Naive thymus-derived CD8-positive, alpha-beta T cell (primary cell): ENCODE results near the gene RASGRF2. TPM values are rescaled to one million over a fixed set of nuclear protein-coding genes. Genes with fewer than 3 reads are reported as not detected.

Source experiments
- ATAC-seq, 2 donors: fragments of 150-1000 bp; cut with Tn5 transposase in 1 of 2; sonication (Bioruptor Pico), chemical (Tn5 transposase) in 1 of 2; 1 replicate in 1 of 2; 2 replicates in 1 of 2; pipeline ENCODE4 v1.10.0; 2021; ENCODE audit warnings: mild to moderate bottlenecking in 2 of 2, moderate library complexity in 2 of 2
- POLR2A ChIA-PET: fragments of 350-600 bp; sonication (Branson Sonifier 250); formaldehyde crosslinking; loops from one replicate; lab custom pipeline; 2021; ENCODE audit warnings: antibody characterized with exemption; lab: Charles Lee
- DNase-seq, 10 donors: peaks; one replicate each; pipeline versions ENCODE4 v3.0.0 to v3.0.0-alpha.2; 2020 to 2022
- H3K27ac Mint-ChIP-seq, 10 donors: one replicate each; pipeline ENCODE4 v1.8.0; 2020 to 2022; ENCODE audit warnings: mild to moderate bottlenecking in 10 of 10, mixed read lengths in 10 of 10, moderate library complexity in 4 of 10, inconsistent platforms in 1 of 10
- H3K27me3 Mint-ChIP-seq, 5 donors: one replicate each; pipeline ENCODE4 v1.8.0; 2021 to 2022; ENCODE audit warnings: mixed read lengths in 5 of 5
- H3K36me3 Mint-ChIP-seq, 3 donors: one replicate each; pipeline ENCODE4 v1.8.0; 2020 to 2022; ENCODE audit warnings: mixed read lengths in 3 of 3, mild to moderate bottlenecking in 2 of 3, inconsistent platforms in 1 of 3
- H3K4me1 Mint-ChIP-seq, 4 donors: one replicate each; pipeline ENCODE4 v1.8.0; 2021 to 2022; ENCODE audit warnings: mixed read lengths in 4 of 4
- H3K4me3 Mint-ChIP-seq, 10 donors: one replicate each; pipeline ENCODE4 v1.8.0; 2020 to 2022; ENCODE audit warnings: mild to moderate bottlenecking in 10 of 10, mixed read lengths in 10 of 10, moderate library complexity in 6 of 10, inconsistent platforms in 1 of 10
- H3K9me3 Mint-ChIP-seq, 9 donors: one replicate each; pipeline ENCODE4 v1.8.0; 2020 to 2022; ENCODE audit warnings: mixed read lengths in 9 of 9, mild to moderate bottlenecking in 3 of 9, inconsistent platforms in 1 of 9, moderate library complexity in 1 of 9
- polyA plus RNA-seq, 3 donors: library from polyadenylated mRNA; unstranded; fragments of 300-500 nt; fragmentation: Illumina TruSeq; gene quantifications; one replicate each; pipeline ENCODE4 v1.2.3, GENCODE V29; 2021
- total RNA-seq, 8 experiments: library from RNA in 2 of 8; stranded (reverse) in 2 of 8; gene quantifications; one replicate each; pipeline ENCODE4 v1.2.3 and lab custom pipeline; 2021 to 2026

Gene RASGRF2
- total and polyA plus RNA-seq, 5 experiments from 2014 or later, result 8.3 to 35.9 (median 21.7) TPM

GRCh38 chr5:81171769-81172168 is 211.6 kb downstream of the RASGRF2 start:
- ATAC-seq (no peak), DNase-seq (no peak)
- Mint-ChIP-seq H3K27me3 (peaks cover 0 to 2% (median 0%) of the 10 kb centered on the region in 5 donors), H3K27ac (peak overlapping the region in 1 of 10 donors; percentile 49), H3K4me1 (peaks cover 0 to 12% (median 6%) of the 10 kb centered on the region in 4 donors), H3K4me3 (no peak overlapping the region), H3K36me3 (peaks cover 0 to 61% (median 6%) of the 10 kb centered on the region in 3 donors), H3K9me3 (no peaks in the 10 kb centered on the region)
- POLR2A ChIA-PET, result no interaction called here

- H3K4me1 Mint-ChIP-seq, result peaks cover 0 to 12% (median 6%) of the 10 kb centered on the region in 4 donors
- H3K36me3 Mint-ChIP-seq, result peaks cover 0 to 62% (median 6%) of the 10 kb centered on the region in 3 donors
- peak overlapping the region in 1 of 10 donors; percentile 17 for H3K27ac Mint-ChIP-seq
- no peak overlapping the region for H3K4me3 Mint-ChIP-seq
- peaks cover 0 to 2% (median 0%) of the 10 kb centered on the region in 5 donors for H3K27me3 Mint-ChIP-seq
- DNase-seq (no peak), ATAC-seq (no peak)
- POLR2A ChIA-PET, result no interaction called here
- H3K9me3 Mint-ChIP-seq, result no peaks in the 10 kb centered on the region
Observed at GRCh38 chr5:81172710-81173109, 212.5 kb downstream of the RASGRF2 start.

GRCh38 chr5:81177061-81177460 is 216.9 kb downstream of the RASGRF2 start:
- Mint-ChIP-seq H3K9me3 (no peaks in the 10 kb centered on the region), H3K36me3 (peaks cover 0 to 67% (median 8%) of the 10 kb centered on the region in 3 donors), H3K27ac (no peak overlapping the region), H3K4me1 (peaks cover 0 to 5% (median 3%) of the 10 kb centered on the region in 4 donors), H3K27me3 (no peaks in the 10 kb centered on the region), H3K4me3 (no peak overlapping the region)
- DNase-seq, result no peak
- POLR2A ChIA-PET, result no interaction called here
- ATAC-seq, result no peak

- H3K27me3 Mint-ChIP-seq, result no peaks in the 10 kb centered on the region
- no peak overlapping the region for H3K27ac Mint-ChIP-seq
- ATAC-seq (no peak), DNase-seq (no peak)
- POLR2A ChIA-PET, result no interaction called here
- no peak overlapping the region for H3K4me3 Mint-ChIP-seq
- peaks cover 0 to 4% (median 1%) of the 10 kb centered on the region in 4 donors for H3K4me1 Mint-ChIP-seq
- no peaks in the 10 kb centered on the region for H3K9me3 Mint-ChIP-seq
- H3K36me3 Mint-ChIP-seq, result peaks cover 0 to 90% (median 13%) of the 10 kb centered on the region in 3 donors
Observed at GRCh38 chr5:81179959-81180358, 219.8 kb downstream of the RASGRF2 start.

GRCh38 chr5:81180780-81181460 is 220.8 kb downstream of the RASGRF2 start:
- Mint-ChIP-seq H3K9me3 (no peaks in the 10 kb centered on the region), H3K4me3 (no peak overlapping the region), H3K4me1 (peaks cover 0 to 4% (median 1%) of the 10 kb centered on the region in 4 donors), H3K27me3 (no peaks in the 10 kb centered on the region), H3K27ac (no peak overlapping the region), H3K36me3 (peaks cover 0 to 89% (median 13%) of the 10 kb centered on the region in 3 donors)
- DNase-seq (no peak), ATAC-seq (no peak)
- POLR2A ChIA-PET, result no interaction called here

- Mint-ChIP-seq H3K27me3 (no peaks in the 10 kb centered on the region), H3K4me3 (no peak overlapping the region), H3K9me3 (no peaks in the 10 kb centered on the region), H3K4me1 (peaks cover 0 to 4% (median 1%) of the 10 kb centered on the region in 4 donors), H3K27ac (peak overlapping the region in 5 of 10 donors; percentile 9 to 71 (median 31)), H3K36me3 (peaks cover 0 to 86% (median 13%) of the 10 kb centered on the region in 3 donors)
- DNase-seq, result no peak
- POLR2A ChIA-PET, result no interaction called here
- ATAC-seq, result no peak
Observed at GRCh38 chr5:81181576-81182316, 221.6 kb downstream of the RASGRF2 start.

- Mint-ChIP-seq H3K27me3 (no peaks in the 10 kb centered on the region), H3K4me1 (peaks cover 0 to 4% (median 1%) of the 10 kb centered on the region in 4 donors), H3K9me3 (no peaks in the 10 kb centered on the region), H3K36me3 (peaks cover 0 to 79% (median 13%) of the 10 kb centered on the region in 3 donors), H3K27ac (peak overlapping the region in 1 of 10 donors; percentile 18), H3K4me3 (no peak overlapping the region)
- POLR2A ChIA-PET, result no interaction called here
- ATAC-seq, result no peak
- no peak for DNase-seq
Observed at GRCh38 chr5:81182396-81183390, 222.5 kb downstream of the RASGRF2 start.

- POLR2A ChIA-PET, result no interaction called here
- ATAC-seq (no peak), DNase-seq (no peak)
- Mint-ChIP-seq H3K4me1 (peaks cover 0 to 5% (median 0%) of the 10 kb centered on the region in 4 donors), H3K36me3 (peaks cover 0 to 79% (median 13%) of the 10 kb centered on the region in 3 donors), H3K4me3 (no peak overlapping the region), H3K27ac (peak overlapping the region in 4 of 10 donors; percentile 17 to 63 (median 52)), H3K9me3 (no peaks in the 10 kb centered on the region), H3K27me3 (no peaks in the 10 kb centered on the region)
Observed at GRCh38 chr5:81183811-81184748, 223.9 kb downstream of the RASGRF2 start.

GRCh38 chr5:81184749-81185110 is 224.6 kb downstream of the RASGRF2 start:
- DNase-seq (no peak), ATAC-seq (no peak)
- Mint-ChIP-seq H3K27me3 (no peaks in the 10 kb centered on the region), H3K27ac (peak overlapping the region in 2 of 10 donors; percentile 17 to 56), H3K36me3 (peaks cover 0 to 77% (median 10%) of the 10 kb centered on the region in 3 donors), H3K9me3 (no peaks in the 10 kb centered on the region), H3K4me3 (no peak overlapping the region), H3K4me1 (peaks cover 0 to 5% (median 0%) of the 10 kb centered on the region in 4 donors)
- POLR2A ChIA-PET, result no interaction called here

- H3K4me3 Mint-ChIP-seq, result no peak overlapping the region
Observed at GRCh38 chr5:81187885-81188284, 227.7 kb downstream of the RASGRF2 start.

GRCh38 chr5:81188962-81189361 is 228.8 kb downstream of the RASGRF2 start:
- peaks cover 0 to 3% (median under 1%) of the 10 kb centered on the region in 4 donors for H3K4me1 Mint-ChIP-seq
- no peak overlapping the region for H3K4me3 Mint-ChIP-seq
- DNase-seq (no peak), ATAC-seq (no peak)
- peaks cover 0 to 59% (median 0%) of the 10 kb centered on the region in 3 donors for H3K36me3 Mint-ChIP-seq
- H3K9me3 Mint-ChIP-seq, result no peaks in the 10 kb centered on the region
- POLR2A ChIA-PET, result interaction anchor here (0.7 kb wide), 1 partner anchor 1578 kb away, joined by 3 read pairs; no protein-coding TSS in a partner anchor
- H3K27me3 Mint-ChIP-seq, result peaks cover 0 to 1% (median 0%) of the 10 kb centered on the region in 5 donors
- H3K27ac Mint-ChIP-seq, result peak overlapping the region in 4 of 10 donors; percentile 18 to 68 (median 39)

More at GRCh38 chr5:81187885-81188284, 227.7 kb downstream of the RASGRF2 start:
- no peaks in the 10 kb centered on the region for H3K27me3 Mint-ChIP-seq
- DNase-seq (no peak), ATAC-seq (no peak)
- POLR2A ChIA-PET, result no interaction called here
- H3K9me3 Mint-ChIP-seq, result no peaks in the 10 kb centered on the region
- peaks cover 0 to 3% (median under 1%) of the 10 kb centered on the region in 4 donors for H3K4me1 Mint-ChIP-seq
- peak overlapping the region in 8 of 10 donors; percentile 12 to 82 (median 48) for H3K27ac Mint-ChIP-seq
- H3K36me3 Mint-ChIP-seq, result peaks cover 0 to 70% (median 0%) of the 10 kb centered on the region in 3 donors
